Stimulated activated CD4-positive, alpha-beta T cell treated with anti-CD3 and anti-CD28 coated beads, Interleukin-2, amount 100 ng/mL, for 4 hours (primary cell): ENCODE measurements around the gene RAX2.

Experiments
- DNase-seq: peaks from one replicate; pipeline ENCODE4 v3.0.0-alpha.2; 2020; ENCODE audit warnings: low read depth

The RAX2 gene

DNA sequence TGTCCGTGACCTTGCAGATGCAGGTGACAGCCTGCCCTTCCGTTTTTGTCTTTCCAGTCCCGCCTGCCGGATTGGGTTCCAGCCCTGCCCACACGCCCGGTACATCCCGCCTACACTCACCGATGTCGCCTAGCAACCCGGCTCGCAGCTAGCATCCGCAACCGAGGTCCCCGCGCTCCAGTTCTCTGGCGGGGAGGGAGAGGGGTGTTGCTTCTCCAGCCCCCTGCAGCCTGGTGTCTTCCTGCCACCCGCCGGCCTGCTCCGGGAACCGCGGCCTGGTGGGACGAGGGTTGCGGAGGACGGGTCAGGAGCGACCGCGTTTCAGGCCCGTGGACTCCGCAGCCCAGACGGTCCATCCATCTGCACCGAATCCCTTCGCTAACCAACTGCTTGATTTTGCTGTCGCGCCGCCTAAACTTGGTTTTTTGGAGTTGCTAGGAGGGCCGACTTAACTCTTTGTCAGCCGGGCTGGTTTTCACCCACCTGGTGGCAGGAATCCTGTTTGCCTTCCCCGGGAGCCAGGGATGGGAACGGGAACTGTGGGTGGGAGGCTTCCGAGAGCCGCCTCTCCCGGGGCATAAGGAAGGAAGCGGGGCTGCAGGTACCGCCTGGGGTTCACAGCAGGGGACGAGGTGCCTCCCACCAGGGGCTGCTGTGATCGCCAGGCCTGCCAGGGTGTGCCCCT is 29.5 kb upstream of the RAX2 start:
- DNase-seq = peak; percentile 55

DNA sequence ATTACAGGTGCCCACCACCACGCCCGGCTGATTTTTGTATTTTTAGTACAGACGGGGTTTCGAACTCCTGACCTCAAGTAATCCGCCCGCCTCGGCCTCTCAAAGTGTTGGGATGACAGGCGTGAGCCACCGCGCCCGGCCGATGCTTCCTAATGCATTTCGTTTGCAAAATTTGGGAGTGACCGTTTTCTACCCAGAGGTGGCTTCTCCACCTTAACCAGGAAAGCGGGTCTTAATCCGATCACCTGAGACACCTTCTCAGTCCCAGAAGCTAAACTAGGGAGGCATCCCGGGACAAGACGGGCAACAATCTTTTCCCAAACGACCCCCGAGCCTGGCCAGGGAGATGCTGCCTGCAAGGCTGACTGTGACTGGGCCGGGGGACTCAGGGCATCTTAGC is 29.0 kb upstream of the RAX2 start:
- DNase-seq = no peak

DNA sequence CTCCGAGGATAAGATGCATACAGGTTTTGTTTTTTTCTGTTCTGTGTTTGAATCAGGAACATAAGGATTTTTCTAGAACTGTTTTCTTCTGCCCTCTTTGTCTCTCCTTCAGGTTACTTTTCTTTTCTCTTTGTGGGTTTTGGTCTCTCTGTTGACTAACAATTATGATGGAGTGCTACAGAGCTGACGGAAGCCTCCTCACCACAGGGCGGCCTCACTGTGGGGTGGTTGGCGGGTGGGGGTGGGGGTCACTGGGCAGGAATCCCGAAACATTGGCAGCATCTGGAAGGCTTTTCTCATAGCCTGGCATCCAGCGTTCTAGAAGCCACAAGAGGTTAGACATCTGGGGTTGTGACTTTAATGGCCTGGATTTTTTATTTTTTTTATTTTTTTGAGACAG is 26.1 kb upstream of the RAX2 start:
- no peak for DNase-seq

DNA sequence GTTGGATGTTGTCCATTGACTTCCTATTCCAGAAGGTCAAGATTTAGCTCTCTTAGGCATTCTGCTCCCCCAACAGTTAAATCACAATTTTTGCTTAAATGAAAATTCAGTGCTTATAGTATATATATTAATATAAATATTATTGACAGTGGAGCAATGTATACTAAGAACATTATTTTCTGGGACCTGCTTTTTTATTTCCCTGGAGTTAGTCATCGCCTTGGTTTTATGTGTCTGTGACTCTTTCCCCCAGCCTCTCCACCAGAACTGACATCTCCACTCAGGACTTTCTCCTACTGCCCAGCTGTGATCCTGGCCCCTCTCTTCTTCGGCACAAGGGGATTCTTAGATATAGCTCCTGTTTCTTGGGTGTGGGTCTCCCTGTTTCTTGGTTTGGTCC is 24.3 kb upstream of the RAX2 start:
- no peak for DNase-seq

DNA sequence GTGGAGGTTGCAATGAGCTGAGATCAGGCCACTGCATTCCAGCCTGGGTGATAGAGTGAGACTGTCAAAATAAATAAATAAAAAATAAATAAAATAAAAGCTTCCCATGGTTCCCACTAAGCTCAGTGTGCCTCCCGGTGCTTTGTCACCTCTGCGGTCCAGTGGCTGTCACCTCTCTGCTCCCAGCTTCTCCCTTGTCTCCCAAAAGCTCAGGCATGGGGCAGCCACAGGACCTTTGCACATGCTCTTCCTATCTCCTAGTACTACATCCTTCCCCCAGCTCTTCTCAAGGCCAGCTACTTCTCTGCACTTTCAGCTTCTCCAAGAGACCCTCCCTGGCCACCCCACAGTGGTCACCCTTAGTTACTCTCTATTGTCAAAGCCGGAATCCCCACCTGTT is 21.8 kb upstream of the RAX2 start:
- DNase-seq = no peak

DNA sequence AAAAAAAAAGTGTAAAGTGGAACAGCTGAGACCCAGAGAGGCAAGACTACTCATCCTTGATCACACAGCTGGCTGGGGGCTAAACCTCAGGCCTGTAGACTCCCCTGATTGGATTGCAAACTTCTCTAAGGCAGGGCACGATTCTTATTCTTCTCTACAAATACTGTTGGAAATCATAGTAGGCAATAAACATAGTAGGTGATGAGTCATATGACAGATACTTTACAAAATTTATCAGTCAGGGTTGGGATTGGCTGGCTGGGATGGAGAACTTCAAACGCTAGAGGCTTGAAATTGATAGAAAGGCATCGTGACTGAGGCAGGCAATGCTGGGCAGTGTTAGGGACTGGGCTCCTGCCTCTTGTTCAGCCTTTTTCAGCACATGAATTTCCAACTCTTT is 20.1 kb upstream of the RAX2 start:
- no peak for DNase-seq

DNA sequence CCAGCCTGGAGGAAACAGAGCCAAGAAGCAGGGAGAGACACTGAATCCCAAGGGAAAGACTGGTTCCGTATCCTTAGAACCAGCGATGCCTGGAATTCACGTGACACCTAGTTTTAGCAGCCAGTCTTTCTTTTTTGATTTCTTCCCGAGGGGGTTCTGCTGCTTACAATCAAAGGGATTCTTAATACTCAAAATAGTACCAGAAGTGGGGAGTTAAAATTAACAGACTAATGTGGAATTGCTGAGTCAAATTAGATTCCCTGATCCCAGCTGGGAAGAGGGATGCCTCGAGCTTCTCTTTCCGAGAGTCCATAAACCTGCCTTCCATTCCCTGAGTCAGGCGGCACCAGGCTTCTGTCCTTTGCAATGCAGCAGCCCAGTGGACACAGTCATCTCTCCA is 18.9 kb upstream of the RAX2 start:
- no peak for DNase-seq

DNA sequence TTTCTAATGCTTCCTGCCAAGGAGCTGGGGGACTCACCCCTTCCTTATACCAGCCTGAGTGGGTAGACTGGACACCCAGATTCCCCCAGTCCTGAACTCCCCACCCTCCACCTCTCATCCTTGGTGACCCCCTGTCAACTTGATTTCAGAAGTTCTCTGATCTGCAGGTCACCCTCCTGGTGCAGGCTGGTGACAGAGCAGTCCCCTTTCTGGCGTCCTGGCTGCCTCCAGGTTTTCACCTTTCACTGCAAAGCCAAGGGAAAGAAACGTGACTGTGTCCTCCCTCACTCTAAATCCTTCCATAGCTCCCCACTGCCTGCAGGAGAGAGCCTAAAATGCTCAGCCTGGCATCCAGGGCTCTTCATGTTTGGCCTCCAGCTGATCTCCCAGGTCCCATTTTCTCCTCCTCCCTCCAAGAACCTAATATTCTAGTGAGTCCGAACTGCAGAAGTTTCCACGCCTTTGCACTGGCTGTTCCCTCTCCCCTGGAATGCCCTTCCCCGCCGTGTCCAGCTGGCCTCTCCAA is 18.2 kb upstream of the RAX2 start:
- no peak for DNase-seq

DNA sequence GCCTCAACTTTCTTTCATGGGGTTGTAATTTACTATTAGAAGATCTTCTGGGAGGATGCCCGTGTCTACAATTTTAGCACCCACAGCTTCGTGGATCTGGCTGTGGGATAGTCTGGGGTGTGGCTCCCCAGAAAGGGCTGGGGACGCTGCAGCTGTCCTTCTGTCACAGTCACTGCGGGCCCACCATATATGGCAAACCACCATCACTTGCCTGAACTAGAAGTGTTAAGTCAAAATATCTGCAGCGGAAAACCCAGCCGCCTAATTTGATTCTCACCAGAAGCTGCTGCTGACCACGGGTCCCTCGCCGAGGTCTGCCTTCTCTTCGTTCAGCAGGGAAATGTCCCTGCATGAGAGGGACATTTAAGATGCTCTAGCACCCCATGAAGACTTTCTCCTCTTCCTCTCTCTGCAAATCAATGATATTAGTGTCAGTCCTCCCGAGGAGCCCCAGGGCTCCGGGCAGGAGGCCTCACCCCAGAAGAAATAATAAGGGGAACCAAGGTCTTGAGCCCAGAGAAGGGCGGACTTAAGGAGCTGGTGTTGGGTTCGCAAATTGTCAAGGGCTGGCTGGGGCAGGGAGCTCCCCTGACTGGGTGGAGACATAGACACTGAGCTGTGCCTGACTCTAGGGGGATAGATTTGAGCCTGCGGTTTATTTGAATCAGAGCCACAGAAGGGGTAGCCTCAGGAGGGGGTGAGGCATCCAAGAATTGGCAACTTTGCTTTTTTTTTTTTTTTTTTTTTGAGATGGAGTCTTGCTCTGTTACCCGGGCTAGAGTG is 17.2 kb upstream of the RAX2 start:
- DNase-seq = no peak

DNA sequence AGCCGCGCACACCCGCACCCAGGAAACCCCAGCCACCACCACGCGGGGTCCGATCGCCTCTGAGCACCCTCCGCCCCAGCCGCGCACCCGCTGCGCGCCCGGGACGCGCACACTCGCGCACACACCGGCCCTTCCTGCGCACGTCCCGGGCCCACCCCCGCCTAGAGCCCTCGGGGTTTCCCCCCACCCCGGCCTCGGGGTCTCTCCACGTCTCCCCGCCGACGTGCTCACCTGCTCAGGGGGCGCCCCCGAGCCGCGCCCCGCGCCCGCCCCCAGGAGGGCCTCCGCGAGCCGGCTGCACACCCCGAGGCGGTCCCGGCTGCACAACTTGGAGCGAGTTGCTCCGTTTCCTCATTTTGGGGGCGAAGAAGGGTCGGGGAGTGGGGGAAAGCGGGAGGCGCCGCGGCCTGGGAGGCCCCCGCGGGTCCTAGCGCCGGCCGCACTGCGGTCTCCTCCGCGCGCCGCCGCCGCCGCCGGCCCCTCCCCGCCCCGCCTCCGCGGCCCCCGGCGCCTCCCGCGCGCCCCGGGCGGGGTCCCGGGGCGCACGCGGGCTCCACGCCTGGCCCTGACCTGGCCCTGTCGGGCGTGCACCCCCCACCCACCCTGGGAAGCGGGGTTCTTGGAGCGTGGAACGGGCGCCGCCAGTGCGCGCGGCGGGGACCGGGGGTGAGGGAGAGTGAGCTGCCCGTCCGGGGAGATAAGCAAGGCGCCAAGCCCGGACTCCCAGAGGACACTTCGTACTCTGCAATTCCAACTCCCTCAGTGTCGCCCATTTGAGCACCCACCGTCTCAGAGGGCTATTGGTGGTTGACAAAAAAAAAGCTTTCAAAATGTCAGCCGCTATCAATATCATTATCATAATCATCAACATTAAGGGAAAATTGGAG is 14.2 kb upstream of the RAX2 start, which contains the start of gene MATK:
MATK (minus strand) TSS at position 444 of the 887 bp plus-strand sequence. CDS start 1,246 bp downstream, outside the sequence.
- DNase-seq = peak; percentile 41

DNA sequence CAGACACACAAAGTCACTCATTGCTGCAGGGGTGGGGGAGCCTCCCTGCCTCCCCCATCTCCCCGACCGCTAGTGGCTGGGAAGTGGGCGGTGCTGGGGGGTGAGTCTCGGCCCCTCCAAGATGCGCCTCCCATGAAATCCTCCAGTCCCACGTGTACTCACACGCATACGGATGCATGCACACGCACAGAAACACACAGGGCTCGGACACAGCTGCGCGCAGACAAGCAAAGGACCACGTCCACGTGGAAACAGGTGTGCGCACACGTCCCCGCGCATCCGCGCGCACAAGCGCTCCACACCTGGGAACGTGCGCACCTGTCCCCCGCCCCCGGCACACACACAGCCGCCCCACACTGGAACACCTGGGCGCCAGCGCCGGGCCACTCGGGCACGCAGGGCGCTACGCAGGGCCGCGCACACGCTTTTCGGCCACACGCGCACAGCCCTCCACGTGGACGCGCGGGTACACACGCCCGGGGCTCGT is 13.5 kb upstream of the RAX2 start:
- DNase-seq = peak; percentile 61

DNA sequence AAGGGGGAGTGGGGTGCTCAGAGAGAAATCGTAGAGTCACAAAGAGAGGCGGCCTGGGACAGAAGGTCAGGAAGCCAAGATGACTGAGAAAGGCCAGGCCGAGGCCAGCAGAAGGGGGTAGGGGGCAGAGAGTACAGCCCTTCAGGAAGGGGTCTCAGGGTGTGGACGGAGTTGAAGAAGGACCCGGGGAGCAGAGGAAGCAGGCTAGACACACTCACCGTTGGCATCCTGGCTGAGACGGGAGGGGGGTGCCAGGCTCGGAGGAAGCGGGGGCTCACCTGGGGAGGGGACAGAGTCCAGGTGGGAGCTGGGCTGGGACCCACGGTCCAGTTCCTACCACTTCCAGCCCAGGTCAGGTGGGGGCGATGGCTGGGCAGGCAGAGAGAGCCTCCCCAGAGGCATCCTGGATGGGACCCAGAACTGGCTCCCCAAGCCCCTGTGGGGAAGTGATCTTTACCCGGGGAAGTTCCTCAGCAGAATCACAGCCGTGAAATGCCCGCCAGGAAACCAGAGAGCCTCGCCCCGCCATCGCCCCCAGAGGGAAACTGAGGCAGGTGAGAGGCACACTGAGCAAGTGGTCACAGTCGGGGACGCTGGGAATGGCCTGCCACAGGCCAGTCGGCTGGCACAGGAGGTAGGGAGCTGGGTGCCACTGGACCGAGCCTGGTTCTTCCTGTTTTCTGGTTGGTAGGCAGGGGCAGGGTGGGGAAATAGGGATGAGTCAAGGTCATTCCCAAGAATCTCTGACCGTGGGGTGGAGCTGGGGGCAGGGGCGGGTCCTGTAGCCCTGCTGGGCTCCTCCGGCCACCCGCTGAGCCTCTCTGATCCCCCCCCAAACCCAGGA is 12.8 kb upstream of the RAX2 start:
- DNase-seq = no peak

DNA sequence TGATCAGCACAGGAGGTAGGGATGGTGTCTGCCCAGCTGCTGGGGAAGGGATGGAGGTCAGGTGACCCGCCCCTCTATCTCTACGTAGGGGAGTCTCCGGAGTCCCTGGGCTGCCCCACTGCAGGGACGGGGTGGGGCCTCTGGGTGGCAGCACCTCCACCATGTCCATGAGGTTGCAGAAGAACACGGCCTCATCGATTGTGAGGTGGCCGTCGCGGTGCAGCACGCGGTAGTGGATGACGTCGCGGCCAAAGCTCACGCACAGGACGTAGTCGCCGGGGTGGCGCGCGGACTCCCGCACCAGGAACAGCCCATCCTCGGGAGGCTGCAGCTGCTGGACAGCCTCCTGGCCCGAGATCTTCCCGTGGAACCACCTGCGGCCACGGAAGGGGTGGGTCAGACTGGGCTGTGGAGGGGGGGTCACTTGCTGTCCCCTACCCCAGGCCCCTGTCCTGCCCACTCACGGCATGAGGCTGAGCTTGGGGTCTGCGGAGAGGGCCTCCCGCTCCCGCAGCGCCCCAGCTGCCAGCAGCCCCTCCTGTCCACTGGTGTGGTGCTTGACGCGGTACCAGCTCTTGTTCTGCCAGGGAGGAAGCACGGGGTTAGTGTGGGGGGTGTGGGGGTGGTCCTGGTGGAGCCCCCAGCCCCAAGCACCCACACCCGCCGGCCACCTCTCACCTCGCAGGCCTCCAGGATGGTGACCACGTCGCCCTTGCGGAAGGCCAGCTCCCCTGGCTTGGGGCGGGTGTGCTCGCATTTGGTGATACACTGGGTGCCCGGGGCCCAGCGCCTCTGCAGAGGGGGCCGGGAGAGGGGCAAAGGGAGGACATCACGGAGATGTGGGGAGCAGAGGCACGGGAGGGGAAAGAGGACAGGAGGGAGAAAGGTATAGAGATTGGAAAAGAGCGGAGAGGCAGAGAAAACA is 11.9 kb upstream of the RAX2 start:
- peak; percentile 25 for DNase-seq

DNA sequence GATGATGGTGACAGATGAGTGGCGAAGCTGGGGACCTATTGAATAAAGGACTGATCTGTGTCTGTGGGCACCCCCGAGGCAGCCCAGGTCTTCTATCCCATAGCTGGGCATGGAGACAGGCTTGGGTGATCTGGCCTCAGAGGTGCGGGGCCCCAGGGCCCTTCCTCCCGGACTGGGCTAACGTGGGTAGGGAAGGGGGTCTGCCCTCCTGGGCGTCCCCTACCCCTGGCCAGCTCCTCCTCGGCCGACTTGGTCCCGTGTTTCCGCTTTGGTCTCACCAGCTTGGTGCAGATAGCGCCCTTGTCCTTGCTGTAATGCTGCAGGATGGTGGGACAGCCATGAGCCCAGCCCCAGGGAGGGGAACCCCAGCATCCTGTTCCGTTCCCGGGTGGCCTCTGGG is 10.9 kb upstream of the RAX2 start:
- DNase-seq = no peak

DNA sequence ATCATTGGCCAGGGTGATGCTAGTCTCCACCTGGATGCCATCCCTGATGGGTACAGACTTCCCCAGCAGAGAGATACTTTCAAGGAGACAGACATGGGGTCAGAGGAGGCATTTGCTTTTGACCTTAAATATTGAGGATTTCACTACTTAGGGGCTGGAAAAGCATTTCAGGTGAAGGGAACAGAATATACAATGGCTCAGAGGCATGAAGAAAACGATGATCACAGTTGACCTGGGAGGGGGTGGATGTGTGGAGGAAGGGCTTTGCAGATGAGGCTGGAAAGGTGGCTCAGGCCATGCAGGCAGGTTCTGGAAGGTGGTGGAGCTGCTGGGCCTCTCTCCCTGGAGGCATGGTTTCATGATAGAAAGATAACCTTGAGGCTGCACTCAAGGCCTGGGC is 10.3 kb upstream of the RAX2 start:
- DNase-seq = no peak

DNA sequence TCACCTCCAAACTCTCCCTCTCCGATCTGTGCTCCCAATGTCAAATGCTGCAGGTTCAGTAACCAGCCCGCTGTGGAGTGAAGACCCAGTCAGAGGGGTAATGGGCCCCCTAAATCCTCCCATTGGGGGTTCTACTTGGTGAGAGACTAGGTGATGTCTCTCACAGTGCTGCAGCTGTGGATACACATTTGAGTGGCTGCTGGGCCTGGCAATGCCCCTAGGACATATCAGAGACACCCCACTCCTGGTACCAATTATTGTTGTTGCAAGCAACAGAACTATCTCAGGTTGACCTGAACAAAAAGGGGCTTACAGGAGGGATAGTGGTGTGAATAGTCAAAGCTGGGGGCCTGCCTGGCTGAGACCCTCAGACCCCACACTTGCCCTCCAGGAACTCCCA is 9.6 kb upstream of the RAX2 start:
- no peak for DNase-seq

DNA sequence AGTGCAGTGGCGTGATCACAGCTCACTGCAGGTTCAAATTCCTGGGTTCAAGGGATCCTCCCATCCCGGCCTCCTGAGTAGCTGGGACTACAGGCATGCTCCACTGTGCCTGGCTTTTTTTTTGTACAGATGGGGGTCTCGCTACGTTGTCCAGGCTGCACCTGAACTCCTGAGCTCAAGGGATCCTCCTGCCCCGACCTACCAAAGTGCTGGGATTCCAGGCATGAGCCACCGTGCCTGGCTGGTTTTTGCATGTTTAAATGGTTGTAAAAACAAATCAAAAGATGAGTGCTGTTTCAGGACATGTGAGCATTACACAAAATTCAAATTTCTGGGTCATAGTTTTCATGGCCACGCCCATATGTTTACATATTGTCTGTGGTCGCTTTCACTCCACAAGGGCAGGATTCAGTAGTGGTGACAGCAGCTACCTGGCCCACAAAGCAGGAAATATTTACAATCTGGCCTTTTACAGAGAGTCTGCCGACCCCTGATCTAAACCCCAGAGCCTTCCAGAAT is 8.8 kb upstream of the RAX2 start:
- DNase-seq = no peak

DNA sequence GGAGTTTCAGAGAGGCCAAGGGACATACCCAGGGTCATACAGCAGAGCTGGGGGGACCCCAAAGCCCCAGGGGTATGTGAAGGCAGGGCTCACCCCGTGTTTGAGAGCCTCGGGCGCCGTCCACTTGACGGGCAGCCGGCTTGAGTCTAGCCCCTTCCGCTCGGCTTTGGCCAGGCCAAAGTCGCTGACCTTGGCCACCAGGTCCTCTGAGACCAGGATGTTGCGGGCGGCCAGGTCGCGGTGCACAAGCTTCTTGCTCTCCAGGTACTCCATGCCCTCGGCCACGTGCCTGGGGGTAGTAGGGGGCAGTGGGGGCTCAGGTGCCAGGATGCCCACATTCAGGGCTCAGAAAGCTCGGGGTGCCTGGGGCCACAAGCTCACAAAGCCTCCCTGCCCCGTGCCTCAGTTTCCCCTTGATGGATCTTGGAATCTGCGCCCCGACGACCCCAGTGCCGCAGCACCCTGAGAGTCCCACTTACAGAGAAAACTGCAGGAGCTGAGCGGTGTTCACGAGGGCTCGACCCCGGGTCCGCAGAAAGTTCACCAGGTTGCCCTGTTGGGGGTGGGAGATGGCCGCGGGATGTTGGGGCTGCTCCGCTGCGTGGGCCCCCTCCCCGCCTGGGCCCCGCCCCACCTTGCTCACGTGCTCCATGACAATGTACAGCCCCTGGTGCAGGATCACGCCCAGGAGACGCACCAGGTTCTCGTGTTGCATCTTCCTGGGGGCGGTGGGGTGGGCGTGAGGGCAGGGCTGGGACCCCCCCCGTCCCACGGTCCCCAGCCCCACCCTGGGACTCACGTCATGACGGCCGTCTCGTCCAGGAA is 7.1 kb upstream of the RAX2 start:
- no peak for DNase-seq
